ENCODE measurements around the gene SH2B3.

The SH2B3 gene

DNA sequence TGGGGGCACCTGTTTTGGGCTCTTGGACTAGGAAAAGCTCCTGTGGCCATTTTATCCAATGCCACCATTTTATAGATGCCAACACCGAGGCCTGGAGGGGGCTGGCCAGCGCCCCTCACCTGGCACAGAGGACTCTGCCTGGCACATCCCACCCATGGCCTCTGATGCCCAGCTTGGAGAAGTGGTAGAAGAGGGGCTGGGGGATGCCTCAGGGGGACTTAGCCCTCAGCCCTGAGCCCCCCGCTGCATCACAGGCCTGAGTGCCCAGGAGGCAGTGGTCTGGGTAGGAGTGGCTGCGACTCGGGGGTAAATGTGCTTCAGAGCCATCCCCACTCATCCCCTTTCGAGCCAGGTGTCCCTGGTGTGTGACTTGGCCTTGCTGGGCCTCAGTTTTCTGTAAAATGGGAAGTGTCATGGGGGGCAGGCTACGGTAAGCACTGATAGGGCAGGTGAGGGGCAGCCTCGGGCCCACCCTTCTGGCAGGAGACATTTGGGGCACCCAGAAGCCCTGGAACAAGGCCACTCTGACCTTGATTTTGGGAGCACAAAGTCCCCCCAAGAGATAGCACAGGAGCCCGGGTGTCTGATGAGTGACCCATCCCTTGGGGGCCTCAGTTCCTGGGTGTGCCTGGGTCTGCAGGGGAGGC is 22.5 kb downstream of the SH2B3 start:
- DNase-seq (ENCODE audit: low read depth) = no peak

DNA sequence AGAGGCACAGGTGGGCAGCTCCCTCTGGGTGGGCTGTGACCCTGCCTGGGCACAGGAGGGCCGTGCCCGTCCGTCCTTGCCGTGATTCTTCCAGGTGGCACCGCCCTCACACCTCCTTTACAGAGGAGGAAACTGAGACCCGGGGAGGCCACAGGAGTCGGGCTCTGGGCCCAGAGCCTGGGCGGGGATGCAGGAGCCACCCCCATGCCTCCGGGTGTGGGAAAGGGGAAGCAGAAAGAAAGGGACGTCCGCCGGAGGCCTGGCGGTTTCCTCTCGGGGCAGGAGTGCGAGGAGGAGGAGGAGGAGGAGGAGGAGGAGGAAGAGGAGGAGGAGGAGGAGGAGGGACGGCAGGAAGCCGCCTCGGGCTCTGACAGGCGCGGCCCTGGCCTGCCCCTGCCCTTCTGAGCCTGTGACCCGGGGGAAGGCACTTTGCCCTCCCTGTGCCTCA is 23.0 kb downstream of the SH2B3 start:
- DNase-seq (ENCODE audit: low read depth) = no peak

DNA sequence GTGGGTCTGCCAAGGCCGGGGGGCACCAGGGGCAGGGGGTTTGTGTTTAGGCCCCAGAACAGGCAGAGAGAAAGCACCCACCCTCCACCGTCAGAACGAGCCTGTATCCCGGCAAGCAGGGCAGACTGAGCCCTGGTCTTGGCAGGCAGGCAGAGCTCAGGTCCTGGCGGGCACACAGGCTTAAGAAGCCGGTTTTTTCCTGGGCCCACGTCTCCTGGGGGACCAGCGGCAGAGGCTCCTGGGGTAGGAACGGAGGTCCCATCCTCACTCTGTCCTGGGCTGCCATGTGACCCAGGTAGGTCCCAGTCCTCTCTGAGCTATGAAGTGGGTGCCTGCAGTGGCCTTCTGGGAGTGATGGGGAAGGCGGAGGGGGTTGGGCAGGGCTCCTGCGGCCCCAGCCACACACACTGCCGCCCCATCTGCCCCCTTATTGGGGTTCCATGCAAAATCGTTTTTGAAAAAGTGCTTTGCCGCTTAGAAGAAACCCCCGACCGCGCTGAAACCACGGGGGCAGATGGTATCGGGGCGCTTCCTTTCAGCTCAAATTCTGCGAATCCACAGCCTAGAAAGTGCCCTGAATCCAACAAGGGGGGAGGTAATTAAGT is 24.2 kb downstream of the SH2B3 start:
- DNase-seq (ENCODE audit: low read depth) = no peak

DNA sequence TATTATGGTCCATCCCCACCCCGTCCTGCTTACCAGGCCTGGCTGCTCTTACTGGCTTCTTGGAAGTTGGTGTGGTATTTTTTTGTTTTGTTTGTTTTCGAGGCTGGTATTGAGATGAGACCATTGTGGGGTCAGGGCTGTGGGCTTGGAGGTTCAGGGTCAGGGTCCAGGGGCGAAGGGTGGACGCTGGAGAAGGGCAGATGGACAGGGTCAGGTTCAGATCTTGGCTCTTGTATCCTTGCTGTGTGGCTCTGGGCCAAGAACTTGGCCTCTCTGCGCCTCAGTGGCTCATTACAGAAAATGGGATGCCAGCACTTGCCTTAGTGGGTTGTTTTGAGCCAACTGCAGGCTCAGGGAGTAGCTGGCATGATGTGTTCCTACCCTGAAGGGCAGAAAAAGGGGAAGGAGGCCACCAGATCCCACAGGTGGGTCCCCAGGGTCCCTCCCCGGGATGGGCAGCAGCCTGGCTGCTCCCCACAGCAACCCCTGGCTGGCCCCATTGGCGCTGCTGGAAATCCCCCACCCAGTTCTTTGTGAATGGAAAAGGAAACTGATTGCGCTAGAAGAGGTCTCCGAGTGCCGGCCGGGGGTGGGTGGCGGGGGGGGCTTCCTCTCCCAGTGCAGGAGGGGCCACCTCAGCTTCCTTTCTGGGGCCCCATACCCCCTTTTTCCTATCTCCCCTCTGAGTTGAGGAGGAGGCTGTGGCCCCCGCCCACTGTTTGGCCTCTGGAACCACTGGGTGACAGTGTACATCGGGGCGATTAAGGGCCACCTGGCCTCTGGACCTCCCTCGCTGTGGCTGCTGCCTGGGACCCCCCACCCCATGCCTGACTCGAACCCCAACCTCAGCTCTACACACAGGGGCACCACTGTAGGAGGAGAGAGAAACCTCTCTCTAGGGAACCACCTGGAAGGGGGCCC is 25.0 kb downstream of the SH2B3 start:
- DNase-seq (ENCODE audit: low read depth) = no peak

DNA sequence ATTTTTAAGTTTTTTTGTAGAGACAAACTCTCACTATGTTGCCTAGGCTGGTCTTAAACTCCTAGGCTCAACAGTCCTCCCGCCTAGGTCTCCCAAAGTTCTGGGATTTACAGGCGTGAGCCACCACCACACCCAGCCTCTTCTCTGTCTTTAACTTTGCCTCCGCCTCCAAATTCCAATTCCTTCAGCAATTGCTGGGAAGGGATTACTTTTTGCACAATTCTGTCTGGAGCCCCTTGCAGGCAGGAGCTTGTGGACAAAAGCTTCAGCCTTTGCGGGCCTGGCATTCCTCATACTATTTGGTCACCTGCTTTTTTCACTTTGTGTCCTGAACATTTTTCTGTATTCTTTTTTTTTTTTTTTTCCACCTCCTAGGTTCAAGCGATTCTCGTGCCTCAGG is 26.0 kb downstream of the SH2B3 start:
- no peak for DNase-seq (ENCODE audit: low read depth)

DNA sequence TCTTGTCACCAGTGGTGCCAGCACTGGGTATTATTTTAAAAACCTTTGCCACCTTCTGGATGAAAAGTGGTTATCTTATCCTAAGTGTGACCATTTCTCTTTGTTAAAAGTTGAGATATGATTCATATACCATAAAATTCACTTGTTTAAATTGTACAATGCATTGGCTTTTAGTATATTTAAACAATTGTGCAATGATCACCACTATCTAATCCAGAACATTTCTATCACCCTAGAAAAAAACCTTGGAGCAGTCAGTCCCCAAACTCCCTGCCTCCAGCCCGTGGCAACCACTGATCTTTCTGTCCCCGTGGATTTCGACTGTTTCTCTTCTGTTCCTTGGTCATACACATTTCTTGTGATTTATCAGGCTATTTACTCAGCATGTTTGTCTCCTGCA is 28.3 kb downstream of the SH2B3 start:
- DNase-seq (ENCODE audit: low read depth) = no peak

DNA sequence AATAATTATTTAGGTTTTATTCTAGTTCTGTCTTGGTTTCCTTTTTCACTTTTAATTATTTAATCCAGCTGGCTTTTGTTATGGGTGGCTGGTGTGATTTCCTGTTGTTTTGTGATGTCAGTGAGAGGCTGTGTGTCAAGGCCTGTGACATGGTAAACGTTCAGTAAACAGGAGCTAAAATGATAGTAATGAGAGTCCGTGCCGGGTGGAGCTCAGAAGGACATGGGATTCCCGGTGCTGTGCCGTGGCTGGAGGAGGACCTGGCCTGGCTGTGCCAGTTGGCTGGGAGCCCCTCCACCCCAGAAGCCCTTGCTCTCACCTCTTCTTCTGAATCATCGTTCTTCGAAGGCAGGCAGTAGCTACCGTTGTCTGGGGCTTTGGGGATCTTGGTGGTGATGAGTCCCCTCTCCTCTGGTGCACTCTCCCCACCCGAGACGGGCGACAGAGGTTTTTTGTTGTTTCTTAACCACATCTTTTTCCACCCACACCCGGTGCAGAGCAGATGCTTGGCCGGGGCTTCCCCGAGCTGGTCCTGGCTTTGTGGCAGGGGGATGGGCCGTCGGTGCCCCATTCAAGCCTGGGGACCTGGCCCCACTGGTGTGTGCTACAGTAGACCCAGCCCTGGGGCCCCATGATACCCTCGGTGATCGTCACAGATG is 29.1 kb downstream of the SH2B3 start:
- no peak for DNase-seq (ENCODE audit: low read depth)

DNA sequence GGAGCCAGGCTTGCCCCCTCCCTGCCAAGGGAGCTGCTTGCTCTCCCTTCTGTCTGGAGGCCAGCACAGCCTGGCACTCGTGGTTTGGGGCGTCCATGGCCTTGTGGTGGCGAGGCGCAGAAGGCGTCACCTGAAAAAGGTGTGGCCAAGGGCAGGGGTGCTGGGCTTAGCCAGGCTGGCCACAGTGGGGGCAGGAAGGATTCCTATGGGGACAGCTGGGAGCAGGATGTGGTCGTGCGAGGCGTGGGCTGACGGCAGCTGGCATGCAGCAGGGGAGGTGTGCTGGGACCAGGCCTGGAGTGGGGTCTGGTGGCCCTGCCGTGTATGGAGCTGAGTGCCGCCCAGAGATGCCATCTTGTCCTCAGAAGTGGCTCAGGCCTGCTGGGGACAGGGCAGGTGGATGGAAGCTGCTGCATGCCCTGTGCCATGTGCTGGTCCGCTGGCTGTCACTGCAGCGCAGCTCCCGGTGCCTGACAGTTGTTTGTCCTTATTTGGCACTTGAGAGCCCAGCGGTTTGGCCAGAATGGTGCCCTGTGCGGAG is 30.0 kb downstream of the SH2B3 start:
- no peak for DNase-seq (ENCODE audit: low read depth)

DNA sequence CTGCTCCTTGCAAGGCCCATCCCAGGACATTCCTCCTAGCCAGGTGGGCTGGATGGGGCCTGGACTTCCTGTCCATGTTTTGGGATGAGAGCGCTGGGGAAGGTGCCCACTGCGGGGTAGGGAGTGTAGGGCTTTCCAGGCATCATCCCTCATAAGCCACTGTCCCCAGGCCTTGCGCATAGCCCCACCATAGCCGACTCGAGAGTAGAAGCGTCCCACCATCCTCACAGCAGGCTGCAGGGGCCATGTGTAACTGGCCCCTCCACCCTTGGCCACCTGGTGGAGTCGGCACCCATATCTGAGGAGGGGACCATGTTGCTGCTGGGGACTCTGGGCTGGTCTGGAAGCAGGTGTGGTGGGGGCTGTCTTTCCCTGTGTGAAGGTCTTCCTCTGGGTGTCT is 30.5 kb downstream of the SH2B3 start:
- DNase-seq (ENCODE audit: low read depth) = no peak

DNA sequence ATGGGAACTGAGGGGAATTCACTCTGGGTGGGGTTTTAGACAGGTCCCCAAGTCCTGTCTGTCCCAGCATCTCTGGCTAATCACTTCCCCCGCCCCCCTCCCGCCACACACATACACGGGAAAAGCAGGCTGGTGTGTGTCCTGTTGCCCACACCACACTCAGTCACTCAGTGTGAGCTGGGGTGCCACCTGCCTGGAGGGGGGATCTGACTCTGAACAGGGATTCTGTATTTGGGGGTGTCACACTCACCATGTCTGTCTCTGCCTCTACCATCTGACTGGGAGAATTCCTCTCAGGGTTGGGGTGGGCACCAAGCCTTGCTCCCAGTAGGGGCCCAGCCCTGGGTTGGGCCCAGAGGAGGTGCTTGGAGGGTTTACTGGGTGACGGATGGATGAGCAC is 31.1 kb downstream of the SH2B3 start:
- no peak for DNase-seq (ENCODE audit: low read depth)

DNA sequence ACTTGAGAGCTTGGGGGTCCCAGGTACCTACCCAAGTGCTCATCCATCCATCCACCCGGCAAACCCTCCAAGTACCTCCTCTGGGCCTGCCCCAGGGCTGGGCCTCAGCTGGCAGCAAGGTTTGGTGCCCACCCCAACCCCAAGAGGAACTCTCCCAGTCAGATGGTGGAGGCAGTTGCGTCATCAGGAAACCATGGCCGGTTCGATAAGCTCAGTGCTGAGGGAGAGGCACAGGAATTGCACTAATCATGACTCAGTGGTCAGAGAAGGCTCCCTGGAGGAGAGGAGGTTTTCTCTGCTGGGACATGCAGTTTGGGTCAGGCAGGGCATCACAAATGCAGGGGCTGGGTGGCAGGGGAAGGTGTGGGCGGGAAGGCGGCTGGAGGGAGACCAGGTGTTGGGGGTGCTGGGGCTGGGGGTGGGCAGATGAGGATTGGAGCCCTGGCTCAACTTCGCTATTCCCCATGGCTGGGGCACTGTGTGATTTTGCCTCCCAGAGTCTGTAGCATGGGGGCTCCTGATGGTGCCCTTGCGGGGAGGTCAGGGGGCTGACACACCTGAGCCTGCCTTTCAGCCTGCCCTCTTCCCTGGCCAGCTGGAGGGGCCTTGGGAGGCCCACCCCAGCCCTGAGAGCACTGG is 32.2 kb downstream of the SH2B3 start:
- peak; percentile 55 for DNase-seq (ENCODE audit: low read depth)

DNA sequence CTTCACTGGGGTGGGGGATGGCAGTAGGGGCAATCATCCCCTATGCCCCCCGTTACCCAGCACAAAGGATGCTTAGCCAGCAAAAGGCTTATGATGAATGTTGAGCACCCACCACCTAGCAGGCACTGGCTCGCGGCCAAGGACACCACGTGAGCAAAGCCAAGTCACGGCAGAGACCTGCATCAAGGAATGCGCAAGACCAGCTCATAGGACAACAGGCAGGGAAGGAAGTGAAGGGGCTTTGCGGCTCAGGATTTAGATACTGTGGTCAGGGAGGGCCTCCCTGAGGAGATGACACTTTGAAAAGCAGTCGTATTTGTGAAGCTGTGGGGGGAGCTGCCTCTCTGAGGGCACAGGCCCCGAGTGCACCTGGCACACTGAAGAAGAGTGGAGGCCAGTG is 32.8 kb downstream of the SH2B3 start:
- DNase-seq (ENCODE audit: low read depth) = no peak

DNA sequence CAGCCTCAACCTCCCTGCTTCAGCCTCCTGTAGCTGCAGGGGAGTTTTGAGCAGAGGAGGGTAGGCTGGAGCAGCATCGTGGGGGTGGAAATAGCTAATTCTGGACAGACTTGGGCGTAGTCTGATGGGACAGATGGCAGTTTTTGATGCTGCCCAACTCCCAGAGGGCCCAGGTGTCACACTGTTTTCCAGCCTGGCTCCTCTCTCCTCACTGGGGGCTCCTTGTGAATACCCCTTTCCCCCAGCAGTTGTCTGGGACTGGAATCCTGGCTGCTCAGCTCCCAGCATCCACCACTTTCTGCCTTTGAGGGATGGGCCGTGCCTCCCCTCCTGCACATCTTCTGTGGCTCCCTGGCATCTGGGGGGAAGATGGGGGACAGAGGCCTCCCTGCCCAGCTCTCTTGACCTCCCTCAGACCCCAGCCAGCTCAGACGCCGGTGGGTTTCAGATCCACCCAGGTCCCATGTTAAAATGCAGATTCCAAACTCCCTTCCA is 34.0 kb downstream of the SH2B3 start:
- DNase-seq (ENCODE audit: low read depth) = no peak

DNA sequence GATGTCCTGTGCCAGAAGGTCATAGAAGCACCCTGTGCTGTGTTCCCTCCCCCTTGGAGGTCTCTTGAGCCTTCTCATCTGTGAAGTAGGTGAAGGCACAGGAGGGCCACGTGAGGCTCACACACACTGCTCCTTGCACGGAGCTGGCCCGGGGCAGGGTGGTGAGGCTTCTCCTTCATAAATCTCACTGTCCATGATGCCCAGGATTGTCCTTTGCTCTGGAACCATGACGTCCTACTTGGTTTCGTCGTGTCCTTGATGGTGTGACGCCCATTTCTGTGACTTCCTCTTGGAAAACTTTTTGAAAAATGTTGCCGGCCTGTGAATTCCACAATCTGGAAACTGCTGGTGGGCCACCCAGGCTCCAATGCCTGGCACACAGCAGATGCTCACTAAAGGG is 34.4 kb downstream of the SH2B3 start:
- DNase-seq (ENCODE audit: low read depth) = no peak

DNA sequence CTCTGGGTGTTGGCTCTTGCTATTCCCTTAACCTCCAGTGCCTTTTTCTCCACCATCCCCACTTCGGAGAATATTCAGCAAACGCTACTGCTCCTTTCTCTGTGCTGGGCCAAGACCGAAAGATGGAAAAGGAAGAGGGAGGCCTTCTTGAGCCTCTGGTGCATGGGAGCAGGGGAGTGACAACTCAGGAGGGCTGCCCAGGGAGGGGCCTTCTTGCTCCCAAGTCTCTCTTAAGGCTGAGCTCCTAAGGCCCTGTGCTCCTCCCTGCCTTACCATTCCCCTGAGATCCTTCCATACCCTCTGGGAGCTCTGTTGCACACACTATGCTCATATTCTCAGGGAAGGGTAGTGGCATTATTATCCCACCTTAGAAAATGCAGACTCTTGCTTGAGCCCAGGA is 34.9 kb downstream of the SH2B3 start:
- no peak for DNase-seq (ENCODE audit: low read depth)

DNA sequence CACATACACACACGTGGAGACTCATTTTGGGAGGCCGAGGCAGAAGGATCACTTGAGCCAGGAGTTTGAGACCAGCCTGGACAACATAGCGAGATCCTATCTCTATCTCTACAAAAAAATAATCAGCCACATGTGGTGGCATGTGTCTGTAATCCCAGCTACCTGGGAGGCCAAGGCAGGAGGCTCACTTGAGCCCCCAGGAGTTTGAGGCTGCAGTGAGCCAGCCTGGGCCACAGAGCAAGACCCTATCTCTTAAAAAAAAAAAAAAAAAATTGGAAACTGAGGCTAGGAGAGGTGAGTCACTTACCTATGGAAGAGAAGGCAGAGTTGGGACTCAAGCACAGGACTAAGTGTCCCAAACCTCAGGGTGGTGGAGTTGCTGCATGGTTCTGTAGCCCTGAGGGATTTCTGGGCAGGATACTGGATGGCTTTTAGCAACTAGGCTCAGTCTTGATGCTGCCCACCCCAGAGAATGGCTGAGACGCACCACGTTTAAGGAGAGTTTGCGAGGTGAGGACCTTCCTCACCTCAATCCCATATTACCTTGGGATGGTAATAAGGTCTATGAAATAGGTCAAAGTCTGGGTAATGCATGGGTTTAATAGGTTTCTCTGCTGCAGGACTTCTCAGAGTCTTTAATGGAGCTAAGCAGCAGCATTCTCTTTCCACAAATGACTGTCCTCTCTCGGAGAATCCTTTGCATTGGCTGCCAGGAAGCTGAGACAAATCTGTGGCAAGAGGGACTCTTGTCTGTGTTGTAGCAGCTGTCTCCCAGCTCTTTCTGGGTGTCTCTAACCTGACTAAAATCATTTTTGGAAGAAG is 35.6 kb downstream of the SH2B3 start:
- DNase-seq (ENCODE audit: low read depth) = no peak

DNA sequence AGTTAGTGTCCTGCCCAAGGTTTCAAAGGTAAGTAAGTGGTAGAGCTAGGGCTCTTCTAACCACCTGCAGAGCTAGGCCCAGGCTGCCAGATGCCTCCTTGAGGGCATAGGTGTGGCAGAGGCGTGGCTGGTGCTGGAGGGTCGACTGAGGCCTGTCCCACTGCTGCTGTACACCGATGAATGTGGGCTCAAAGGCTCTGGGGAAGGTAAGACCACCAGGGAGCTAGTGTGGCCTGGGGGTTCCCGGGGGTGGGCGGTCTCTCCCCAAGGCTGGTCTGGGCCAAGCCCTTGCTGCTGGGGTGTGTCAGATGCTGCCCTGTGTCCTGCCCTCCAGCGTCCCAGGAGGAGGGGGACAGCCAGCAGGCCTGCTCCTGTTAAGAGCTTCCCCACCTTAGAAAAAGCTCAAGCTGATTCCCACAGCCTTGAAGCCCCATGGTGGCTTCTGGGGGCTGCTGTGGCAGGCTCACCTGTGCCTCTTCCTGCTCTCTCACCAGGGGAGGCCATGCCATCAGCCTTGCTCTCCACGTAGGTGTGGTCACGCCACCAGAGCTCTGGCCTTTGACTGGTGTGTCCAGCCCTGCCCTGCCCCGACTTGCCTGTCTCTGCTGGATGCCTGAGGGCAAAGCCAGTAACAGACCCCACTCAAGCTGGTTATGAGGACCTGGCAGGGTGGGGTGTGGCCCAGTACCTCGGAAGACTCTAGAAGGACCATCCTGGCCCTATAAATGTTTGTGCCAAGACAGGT is 36.8 kb downstream of the SH2B3 start:
- DNase-seq (ENCODE audit: low read depth) = no peak

DNA sequence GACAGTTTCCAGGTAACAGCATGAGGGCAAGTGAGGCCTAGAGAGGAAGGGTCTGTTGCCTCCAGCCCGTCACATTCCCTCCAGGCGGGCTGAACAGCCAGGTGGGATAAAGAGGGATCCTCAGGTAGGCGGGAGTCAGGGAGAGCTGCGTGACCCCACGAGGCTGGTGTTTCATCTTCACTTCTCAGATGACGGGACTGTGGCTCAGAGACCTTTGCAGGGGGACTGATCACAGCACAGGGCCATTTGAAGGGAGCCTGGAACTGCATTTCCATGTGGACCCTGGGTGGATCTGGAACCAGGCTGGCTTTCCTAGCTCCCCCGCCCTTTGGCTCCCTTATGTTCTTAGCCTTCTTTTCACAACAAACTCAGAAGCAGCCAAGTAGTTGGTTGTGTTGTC is 37.4 kb downstream of the SH2B3 start:
- DNase-seq (ENCODE audit: low read depth) = no peak

DNA sequence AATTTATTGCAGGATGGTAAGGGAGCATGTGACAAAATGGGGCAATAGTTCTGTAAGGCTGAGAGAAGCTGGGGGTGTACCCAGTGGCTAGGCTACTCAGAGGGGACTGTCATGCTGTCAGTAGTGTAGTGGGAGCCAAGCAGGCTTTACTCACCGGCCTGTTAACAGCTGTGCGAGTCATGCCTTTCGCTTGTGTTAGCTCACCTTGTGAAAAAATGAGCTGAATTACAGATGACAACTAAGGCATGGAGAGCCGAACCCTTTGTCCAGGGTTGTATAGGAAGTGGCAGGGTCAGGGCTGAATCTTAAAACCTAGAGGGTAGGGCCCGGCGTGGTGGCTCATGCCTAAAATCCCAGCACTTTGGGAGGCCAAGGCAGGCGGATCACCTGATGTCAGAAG is 37.9 kb downstream of the SH2B3 start:
- no peak for DNase-seq (ENCODE audit: low read depth)

DNA sequence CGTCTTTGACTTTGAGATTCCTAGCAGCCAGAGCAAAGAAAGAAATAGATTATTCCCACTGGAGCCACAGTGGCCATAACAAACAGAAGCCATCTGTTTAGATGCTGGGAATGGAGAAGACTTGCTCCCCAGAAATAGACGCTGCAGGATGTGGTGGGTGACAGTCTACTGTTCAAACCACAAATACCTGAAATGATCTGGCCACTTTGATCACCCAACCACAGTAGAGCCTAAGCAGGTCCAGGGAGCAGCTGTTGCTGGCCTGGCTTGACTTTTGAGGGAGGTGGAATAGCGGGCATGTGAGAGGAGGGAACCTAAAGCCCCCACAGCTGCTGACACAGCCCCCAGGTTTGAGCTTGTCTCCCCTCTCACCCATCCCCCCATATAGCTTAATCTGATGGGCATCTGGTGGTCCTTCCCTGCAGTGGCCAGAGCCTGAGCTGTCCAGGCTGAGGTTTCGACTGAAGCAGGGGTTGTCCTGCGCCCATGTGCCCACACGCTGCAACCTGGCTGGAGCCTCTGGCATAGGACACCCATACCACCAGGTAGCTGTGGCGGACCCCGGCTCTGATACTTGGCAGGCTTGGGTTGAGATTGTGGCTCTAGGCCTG is 38.7 kb downstream of the SH2B3 start:
- no peak for DNase-seq (ENCODE audit: low read depth)
